Activated CD8-positive, alpha-beta memory T cell treated with anti-CD3 and anti-CD28 coated beads for 36 hours (primary cell): Measurements from ENCODE around the gene STUM. TPM values are rescaled to one million over a fixed set of nuclear protein-coding genes. Genes with fewer than 3 reads are reported as not detected.
"Not testable (repeated sequence)": the region's sequence is repeated elsewhere in the genome, so short reads cannot be mapped to it uniquely, and the experiment has no call there.

ENCODE experiments used
- CTCF ChIA-PET: fragments of 350-600 bp; sonication (Branson Sonifier 250); formaldehyde crosslinking; loops from one replicate; lab custom pipeline; 2021; ENCODE audit warnings: antibody characterized with exemption; lab: Charles Lee
- POLR2A ChIA-PET: fragments of 350-600 bp; sonication (Branson Sonifier 250); formaldehyde crosslinking; loops from one replicate; lab custom pipeline; 2021; ENCODE audit warnings: antibody characterized with exemption; lab: Charles Lee
- total RNA-seq, 2 experiments: library from RNA; stranded (reverse); gene quantifications; one replicate each; pipeline ENCODE4 v1.2.3, GENCODE V29; 2021

STUM gene
- total RNA-seq, 2 experiments from 2014 or later = not detected

DNA sequence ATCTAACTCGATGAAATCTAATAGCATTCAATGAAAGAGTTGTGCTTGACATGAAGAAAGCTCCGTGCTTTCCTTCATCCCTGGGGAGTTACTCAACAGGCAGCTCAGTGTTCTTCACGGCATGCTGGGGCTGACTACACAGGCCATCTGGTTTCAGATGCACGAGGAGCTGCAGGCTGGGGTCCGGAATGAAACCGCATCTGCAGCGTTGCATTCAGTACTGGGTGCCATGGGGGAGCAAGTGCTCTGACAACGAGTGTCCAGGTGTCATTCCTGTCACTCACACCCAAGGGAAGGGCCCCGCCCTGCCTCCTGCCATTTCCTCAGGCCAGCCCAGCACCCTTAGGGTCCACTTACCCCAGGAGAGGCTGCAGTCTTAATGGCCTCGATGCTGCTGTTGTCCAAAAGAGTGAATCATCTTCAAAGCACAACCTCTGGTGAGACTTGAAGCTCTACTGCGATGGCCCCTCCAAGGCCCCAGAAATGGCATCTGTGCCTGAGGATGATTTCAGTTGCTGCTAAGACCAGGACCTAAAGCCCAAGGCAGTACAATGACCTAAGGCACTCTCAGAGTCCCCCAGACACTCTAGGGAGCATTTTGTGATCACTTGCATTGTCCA lies 61.4 kb downstream of the STUM start:
- POLR2A ChIA-PET = no interaction called here

DNA sequence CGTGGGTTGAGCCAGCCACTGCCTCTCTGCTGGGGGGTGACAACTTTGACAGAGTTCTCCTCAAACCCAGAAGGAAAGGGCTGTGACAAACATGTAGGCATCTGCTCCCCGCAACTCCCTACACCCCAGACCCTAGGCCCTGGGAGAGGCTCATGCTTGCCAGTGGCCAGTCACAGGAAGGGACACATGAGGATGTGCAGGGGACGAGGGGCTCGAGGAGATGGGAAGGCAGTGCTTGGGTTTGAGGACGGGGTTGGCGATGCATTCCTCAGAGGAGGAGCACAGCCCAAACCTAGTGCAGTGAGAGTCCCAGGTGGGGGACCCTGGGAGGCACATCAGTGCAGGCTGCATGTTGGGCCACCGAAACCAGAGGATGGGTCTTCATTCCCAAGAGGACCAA lies 62.1 kb downstream of the STUM start:
- CTCF ChIA-PET = no interaction called here
- POLR2A ChIA-PET = no interaction called here

More for the DNA sequence above, 61.4 kb downstream of the STUM start:
- CTCF ChIA-PET = interaction anchor here (1.3 to 2.3 kb wide), 4 partner anchors 12 to 217 kb away, joined by 3 to 8 read pairs (median 6); no protein-coding TSS in a partner anchor

DNA sequence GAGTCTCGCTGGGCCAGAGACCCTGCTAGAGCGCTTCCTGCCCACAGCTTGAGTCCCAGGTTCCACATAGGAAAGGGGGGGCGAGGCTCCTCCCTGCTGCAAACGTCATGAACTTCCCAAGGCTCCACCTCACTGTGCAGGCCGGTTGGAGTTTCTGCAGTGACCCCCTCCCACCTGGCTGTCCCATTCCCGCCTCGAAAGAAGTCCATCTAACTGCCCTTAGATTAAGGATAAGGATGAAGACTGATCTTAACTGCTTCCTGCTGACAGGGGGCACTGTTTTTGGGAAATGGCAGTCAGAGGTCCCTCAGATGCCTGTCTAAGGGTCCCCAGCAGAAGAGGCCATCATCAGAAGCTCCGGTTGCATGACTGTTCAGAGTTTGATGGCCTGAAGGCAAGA lies 62.7 kb downstream of the STUM start:
- POLR2A ChIA-PET = no interaction called here
- CTCF ChIA-PET = no interaction called here

DNA sequence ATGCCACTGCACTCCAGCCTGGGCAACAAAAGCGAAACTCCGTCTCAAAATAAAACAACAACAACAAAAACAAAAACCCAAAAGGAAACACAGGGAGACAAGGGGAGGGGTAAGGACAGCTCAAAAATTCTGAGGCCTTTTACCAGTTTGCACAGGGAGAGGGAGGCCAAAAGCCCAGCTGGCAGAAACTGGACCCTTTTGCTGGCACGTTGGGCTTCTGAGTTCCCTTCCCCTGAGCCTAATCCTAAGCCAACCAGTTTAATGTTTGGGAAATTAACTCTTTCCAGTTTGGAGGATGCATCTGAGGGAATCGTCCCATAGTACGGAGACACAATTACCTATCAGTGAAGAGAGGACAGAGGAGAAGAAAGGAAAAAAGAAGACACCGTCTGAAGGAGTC lies 63.4 kb downstream of the STUM start:
- CTCF ChIA-PET = interaction anchor here (1.5 kb wide), 1 partner anchor 308 kb away, joined by 3 read pairs; no protein-coding TSS in a partner anchor

DNA sequence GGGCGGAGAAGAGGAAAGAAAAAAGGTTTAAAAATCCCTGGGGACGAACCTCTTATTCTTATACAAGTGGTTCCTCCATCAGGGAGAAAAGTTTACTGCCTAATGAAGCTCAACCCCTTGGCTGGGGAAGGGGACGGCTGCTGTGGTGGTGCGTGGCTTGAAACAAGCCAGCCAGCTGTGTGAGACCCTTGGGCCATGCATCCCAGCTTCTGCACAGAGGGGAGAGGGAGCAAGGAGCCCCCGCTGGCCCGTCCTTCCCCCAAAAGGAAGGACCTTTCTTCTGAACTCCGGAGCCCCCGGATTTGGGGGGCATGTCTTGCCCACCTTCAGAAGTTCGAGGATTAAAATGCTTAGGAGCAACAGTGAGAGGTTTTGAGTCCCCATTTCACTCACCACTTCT lies 67.3 kb downstream of the STUM start:
- CTCF ChIA-PET = interaction anchor here (2.0 kb wide), 1 partner anchor 10 kb away, joined by 9 read pairs; no protein-coding TSS in a partner anchor
- POLR2A ChIA-PET = no interaction called here

More for the DNA sequence above, 63.4 kb downstream of the STUM start:
- POLR2A ChIA-PET = not testable (repeated sequence)

DNA sequence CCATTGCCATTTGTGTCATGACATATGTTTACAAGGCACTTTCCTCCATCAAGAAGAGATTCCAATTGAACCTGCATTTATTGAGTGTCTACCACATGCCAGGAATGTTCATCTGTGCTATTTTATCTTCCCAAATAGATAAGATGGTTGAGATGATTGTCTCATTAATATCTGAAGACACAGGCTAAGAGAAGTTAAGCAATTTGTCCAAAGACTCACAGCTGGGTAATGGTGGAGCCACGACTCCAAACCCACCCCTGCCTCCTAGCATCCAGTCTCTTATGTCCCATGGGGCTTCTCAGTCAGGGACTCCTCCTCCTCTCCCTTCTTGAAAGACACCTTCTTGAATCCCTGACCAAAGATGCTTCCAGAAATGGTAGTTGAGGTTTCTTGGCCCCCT lies 68.1 kb downstream of the STUM start:
- POLR2A ChIA-PET = no interaction called here
- CTCF ChIA-PET = interaction anchor here (2.0 kb wide), 1 partner anchor 10 kb away, joined by 9 read pairs; no protein-coding TSS in a partner anchor

DNA sequence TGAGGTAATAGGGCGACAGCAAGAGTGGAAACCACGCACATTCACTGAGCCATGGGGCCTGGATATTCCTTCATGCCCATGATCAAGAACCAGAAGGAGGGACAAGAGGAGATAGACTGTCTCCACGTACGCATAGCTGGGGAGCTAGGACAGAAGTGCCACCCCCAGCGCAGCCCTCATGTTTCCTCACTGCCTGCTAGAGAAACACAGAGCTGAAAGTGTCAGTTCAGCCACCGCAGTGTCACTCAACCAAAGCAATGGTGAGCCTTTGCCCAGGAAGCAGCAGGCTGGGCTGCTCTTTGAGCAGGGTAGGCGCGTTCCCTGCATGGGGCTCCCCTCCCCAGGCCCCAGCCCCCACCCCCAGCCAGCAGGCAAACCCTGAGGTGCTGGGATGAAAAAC lies 68.5 kb downstream of the STUM start:
- CTCF ChIA-PET = interaction anchor here (2.0 kb wide), 1 partner anchor 9 kb away, joined by 9 read pairs; no protein-coding TSS in a partner anchor

DNA sequence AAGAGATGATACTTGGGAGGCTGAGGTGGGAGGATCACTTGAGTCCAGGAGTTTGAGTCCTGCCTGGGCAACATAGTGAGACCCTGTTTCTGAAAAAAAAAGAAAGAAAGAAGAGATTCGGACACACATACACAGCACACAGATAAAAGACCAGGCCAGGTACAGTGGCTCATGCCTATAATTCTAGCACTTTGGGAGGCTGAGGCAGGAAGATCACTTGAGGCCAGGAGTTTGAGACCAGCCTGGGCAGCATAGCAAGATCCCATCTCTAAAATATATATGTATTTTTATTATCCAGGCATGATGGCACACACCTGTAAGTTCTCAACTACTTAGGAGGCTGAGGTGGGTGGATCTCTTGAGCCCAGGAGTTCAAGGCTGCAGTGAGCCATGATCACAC lies 69.2 kb downstream of the STUM start:
- CTCF ChIA-PET = interaction anchor here (2.0 kb wide), 1 partner anchor 9 kb away, joined by 9 read pairs; no protein-coding TSS in a partner anchor
- POLR2A ChIA-PET = not testable (repeated sequence)

More for the DNA sequence above, 68.5 kb downstream of the STUM start:
- POLR2A ChIA-PET = no interaction called here

DNA sequence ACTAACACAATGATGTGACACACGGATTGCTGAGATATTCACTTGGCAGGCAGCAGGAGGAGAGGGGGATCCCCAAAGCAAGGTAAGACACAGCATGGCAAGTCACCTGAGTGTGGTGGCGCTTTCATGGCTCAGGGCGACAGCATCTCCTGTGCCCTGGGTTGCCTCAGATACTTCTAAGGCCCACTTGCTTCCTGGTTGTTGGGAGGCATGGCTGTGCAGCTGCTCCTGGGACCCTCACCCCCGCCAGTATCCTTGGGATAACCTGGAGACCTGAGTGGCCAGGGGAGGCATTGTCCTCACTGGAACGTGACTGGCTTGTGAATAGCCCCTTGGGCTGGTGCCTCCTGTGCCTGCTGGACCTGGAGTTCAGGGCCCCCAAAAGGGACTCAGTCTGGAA lies 69.8 kb downstream of the STUM start:
- POLR2A ChIA-PET = no interaction called here
- CTCF ChIA-PET = no interaction called here

DNA sequence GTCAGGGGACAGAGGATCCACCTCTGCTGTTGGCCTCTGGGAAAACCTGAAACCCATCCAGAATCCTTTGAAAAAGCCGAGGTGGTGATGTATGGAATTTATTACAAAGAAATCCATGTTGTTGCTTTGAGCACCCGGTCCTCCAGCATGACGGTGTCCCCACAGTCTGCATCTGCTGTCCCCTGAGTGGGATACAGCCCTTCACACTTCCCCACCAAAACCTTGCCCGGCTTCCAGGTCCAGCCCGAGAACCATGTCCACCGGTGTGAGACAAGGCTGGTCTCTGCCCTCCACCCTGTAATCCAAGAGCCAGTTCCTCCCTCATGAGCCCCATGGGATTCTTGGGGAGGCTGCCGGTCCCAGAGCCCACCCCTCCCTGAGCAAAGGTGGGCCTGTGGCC lies 70.5 kb downstream of the STUM start:
- CTCF ChIA-PET = no interaction called here
- POLR2A ChIA-PET = no interaction called here

DNA sequence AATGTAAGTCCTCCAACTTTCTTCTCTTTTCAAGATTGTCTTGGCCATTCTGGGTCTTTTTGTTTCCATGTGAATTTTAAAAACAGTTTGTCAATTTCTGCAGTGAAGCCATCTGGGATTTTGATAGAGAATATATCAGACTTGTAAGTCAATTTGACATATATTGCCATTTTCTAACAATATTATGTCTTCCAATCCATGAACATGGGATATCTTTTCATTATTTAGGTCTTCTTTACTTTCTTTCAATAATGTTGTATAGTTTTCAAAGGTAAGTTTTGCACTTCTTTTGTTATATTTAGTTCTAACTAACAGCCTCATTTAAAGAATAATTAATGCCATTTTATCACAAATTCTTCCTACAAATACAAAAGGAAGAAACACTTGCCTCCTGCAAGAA lies 73.4 kb downstream of the STUM start:
- POLR2A ChIA-PET = no interaction called here
- CTCF ChIA-PET = no interaction called here

DNA sequence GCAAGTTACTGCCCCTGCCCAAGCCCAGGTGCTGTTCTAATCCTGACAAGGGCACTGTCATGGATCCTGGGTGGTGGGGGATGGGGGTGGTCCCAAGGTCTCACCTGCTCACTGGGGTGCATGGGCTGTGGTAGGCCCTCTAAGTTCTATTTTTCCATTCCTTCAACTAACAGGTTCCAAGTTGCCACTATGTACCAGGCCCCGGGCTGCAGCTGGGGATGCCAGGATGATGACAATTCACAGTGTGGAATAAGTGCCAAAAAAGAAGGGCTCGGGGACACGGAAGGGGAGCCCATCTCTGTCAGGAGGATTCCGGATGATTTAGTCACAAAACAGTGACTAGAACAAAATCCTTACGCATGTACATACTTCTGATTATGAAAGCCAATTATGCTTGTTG lies 76.0 kb downstream of the STUM start:
- ChIA-PET CTCF (interaction anchor here (0.5 to 1.2 kb wide), 3 partner anchors 16 to 314 kb away, joined by 4 to 6 read pairs (median 4); no protein-coding TSS in a partner anchor), POLR2A (no interaction called here)

DNA sequence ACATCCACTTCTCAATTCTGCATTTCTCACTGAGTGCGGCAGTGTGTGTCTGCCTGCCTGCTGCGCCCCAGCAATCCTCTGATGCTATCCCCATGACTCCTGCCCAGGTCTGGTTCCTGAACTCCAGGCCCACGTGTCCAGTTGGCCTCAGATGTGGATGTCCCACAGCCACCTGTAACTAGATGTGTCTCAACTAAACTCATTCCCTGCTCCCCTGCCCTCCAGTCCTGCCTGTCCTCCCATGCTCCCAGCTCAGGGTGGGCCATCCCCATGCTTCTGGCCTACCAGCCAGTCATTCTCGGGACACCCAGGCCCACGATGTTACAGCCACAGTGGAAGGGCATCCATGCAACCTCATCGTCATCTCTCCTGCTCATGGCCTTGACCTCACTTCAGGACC lies 76.8 kb downstream of the STUM start:
- ChIA-PET CTCF (interaction anchor here (1.8 kb wide), 1 partner anchor 9 kb away, joined by 9 read pairs; no protein-coding TSS in a partner anchor), POLR2A (no interaction called here)

DNA sequence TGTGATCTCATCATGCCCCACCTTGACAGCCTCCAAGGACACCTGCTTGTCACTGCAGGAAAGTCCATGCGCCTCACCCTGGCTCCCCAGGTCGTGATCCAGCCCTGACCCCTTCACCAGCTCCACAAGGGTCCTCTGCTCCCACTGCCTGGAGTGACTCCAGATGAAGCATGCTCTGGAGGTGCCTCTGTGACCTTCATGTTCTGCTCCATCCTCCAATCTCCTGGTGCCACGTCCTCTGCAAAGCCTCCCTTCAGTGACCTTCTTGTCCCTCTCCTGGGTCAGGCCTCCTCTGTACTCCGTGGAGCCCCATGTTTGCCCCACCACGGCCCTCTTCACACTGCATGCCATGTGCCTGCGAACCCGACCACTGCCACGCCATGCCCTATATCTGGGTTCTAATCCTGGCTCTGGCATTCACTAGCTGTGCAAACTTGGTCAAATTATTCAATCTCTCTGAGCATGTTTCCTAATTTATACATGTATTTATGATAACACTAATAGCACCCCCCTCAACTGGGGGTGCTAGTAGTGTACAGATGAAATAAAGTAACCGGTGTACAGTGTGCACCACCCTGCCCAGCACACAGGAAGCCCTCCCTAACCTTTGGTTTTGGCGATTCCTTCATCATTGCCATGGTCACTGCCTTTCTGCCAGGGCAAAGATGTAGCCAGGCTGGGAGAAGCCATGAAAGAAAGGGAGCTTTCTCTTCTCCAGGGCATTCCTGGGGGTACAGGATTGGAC lies 77.4 kb downstream of the STUM start:
- ChIA-PET POLR2A (no interaction called here), CTCF (interaction anchor here (0.6 to 1.8 kb wide), 31 partner anchors 8 to 452 kb away, joined by 3 to 26 read pairs (median 4); partner anchors contain the start of genes COQ8A and ITPKB)

DNA sequence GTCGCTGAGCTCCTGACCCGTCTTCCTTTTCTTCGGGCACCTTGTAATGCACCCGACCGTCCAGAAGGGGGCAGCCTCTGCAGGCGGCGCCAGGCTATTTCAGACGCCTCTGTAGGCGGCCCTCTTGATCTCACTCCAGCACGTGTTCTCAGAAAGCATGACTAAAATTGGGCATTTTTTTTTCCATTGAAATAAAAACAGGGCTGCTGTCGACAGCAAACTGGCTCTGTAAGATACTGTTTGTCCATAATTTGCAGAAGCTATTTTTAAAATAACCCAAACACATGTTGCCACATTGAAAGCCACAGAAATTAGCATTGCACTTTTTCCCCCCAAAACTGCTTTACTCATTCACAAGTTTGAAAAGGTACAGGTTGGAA lies 78.0 kb downstream of the STUM start:
- ChIA-PET CTCF (interaction anchor here (0.6 to 1.8 kb wide), 32 partner anchors 8 to 451 kb away, joined by 3 to 26 read pairs (median 4); partner anchors contain the start of genes COQ8A and ITPKB), POLR2A (no interaction called here)

DNA sequence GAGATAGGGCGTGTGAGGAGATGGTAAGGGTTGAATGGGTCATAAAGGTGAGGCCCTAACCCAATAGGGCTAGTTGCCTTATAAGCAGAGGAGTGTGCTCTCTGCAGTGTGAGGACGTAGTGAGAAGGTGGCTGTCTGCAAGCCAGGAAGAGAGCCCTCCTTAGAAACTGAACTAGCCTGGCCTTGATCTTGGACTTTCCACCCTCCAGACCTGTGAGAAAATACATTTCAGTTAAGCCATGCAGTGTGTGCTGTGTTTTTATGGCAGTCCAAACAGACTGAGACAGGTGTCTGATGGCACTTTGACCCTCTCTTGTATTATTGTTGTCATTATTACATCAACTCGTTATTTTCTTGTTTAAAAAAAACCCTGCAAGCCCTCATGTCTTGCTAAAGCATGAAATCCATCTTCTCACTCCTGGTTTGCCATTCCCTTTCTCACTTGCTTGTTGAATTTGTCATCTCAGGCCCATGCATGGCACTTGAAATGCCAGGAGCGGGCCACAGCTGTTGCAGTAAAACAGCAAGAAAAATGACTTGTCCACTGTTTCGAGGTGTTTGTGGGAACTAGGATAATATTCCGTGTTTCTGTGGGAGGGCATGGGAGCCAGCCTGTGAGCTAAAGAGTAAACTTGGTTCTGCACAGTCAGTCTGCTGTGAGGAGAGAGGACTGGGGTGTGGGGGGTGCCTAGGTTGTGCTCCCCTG lies 78.6 kb downstream of the STUM start:
- POLR2A ChIA-PET = no interaction called here

DNA sequence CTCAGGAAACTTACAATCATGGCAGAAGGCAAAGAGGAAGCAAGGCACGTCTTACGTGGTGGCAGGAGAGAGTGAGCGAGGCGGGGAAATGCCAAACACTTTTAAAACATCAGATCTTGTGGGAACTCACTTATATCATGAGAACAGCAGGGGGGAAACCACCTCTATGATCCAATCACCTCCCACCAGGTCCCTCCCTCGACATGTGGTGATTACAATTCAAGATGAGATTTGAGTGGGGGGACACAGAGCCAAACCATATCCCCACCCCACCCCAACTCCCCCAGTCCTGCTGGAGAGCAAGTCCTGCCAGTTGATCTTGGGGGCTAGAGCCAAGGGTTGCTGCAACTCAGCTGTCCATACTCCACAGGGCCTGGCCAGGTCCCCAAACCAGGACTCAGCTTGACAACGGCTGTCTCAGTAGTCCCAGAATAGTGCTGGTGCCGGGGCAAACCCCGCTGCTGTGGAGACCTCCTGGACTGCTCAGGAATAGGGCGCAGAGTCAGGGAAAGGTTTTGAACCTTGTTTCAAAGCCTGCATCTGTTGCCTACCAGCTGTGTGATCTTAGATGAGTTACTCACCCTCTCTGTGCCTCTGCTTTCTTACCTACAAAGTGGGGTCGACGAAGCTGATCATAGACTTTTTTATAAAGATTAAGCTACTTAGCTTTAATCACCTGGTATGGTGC lies 79.5 kb downstream of the STUM start:
- ChIA-PET POLR2A (interaction anchor here (1.3 kb wide), 1 partner anchor 311 kb away, joined by 3 read pairs; no protein-coding TSS in a partner anchor), CTCF (interaction anchor here (0.7 to 1.1 kb wide), 2 partner anchors 59 to 200 kb away, joined by 3 to 6 read pairs; no protein-coding TSS in a partner anchor)

More for the DNA sequence above, 78.6 kb downstream of the STUM start:
- CTCF ChIA-PET = interaction anchor here (0.9 to 1.8 kb wide), 17 partner anchors 7 to 241 kb away, joined by 3 to 26 read pairs (median 5); partner anchors contain the start of gene ITPKB

DNA sequence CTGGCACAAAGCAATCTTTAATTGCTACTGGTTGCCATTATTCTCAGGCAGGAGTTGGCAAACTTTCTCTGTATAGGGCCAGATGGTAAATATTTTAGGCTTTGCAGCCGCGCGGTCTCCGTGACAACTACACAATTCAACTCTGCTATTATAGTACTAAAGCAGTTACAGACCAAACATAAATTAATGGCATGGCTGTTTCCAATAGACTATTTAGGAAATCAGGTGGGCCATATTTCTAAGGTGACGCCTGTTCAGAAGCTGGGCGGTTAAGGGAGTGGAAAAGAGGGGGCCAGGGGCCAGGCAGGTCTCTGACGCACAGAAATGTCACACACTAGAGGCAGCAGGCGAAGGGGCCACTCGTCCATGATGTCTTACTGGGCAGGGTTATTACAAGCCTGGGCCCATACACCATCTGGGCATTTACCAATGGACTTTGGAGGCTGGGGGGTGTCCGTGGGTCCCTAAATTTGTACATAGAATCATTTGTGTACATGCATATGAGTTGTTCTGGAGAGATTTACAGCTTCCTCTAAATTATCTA lies 80.1 kb downstream of the STUM start:
- POLR2A ChIA-PET = interaction anchor here (1.3 kb wide), 1 partner anchor 310 kb away, joined by 3 read pairs; no protein-coding TSS in a partner anchor

More for the DNA sequence above, 80.1 kb downstream of the STUM start:
- CTCF ChIA-PET = interaction anchor here (0.7 to 1.1 kb wide), 2 partner anchors 59 to 199 kb away, joined by 3 to 6 read pairs; no protein-coding TSS in a partner anchor
